ENCODE measurements around the gene LPP. TPM values are rescaled to one million over a fixed set of nuclear protein-coding genes. Genes with fewer than 3 reads are reported as not detected.

The LPP gene
- total RNA-seq, 4 donors from 2014 or later: 207 to 592 (median 406) TPM

DNA sequence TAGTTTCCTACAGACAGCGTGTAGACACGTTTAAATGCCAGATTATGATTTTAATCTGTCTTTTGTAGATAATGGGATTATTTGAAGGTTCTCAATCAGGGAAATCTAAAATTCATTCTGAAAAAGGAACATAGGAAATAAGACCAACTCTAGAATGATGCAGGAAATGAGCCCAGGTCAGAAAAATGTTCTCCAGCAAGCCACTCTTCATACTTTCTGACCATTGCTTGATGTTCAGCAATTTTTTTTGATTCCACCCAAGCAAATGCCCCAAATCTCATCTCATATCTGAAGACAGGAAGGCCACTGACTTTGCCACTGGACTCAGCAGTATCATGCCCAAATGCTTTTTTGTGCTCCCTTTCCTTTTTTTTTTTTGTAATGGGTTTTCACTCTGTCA lies 373.4 kb downstream of the LPP start:
- H3K36me3 ChIP-seq: peaks cover 0 to 18% (median 2%) of the 10 kb centered on the region in 4 donors
- H3K27ac ChIP-seq: no peak overlapping the region
- intact Hi-C loops (cut with DNase I; ENCODE audit: low total_unique reads): no loop called here
- no peaks in the 10 kb centered on the region for H3K4me1 ChIP-seq
- H3K4me3 ChIP-seq: no peak overlapping the region
- no peaks in the 10 kb centered on the region for H3K9me3 ChIP-seq
- in situ Hi-C loops (cut with MboI; ENCODE audit: low pct_ligation_motif_present in 1 of 4, low pct_unique_long_range_greater_than_20kb in 1 of 4, low sequenced_read_pairs in 3 of 4): no loop called here
- 88 to 92% methylated on average over 2 of the region's 2 CpGs for WGBS, 2 donors (ENCODE audit: low coverage in 1 of 2)
- no peak for DNase-seq
- no peaks in the 10 kb centered on the region for H3K27me3 ChIP-seq
- no peak for TF ChIP-seq POLR2A (IDR thresholded peaks at IDR 0.05)
- no peak for TF ChIP-seq POLR2AphosphoS5 (IDR thresholded peaks at IDR 0.05)
- no peak for TF ChIP-seq EP300 (IDR thresholded peaks at IDR 0.05; ENCODE audit: low read depth)
- TF ChIP-seq, protein P1, sequence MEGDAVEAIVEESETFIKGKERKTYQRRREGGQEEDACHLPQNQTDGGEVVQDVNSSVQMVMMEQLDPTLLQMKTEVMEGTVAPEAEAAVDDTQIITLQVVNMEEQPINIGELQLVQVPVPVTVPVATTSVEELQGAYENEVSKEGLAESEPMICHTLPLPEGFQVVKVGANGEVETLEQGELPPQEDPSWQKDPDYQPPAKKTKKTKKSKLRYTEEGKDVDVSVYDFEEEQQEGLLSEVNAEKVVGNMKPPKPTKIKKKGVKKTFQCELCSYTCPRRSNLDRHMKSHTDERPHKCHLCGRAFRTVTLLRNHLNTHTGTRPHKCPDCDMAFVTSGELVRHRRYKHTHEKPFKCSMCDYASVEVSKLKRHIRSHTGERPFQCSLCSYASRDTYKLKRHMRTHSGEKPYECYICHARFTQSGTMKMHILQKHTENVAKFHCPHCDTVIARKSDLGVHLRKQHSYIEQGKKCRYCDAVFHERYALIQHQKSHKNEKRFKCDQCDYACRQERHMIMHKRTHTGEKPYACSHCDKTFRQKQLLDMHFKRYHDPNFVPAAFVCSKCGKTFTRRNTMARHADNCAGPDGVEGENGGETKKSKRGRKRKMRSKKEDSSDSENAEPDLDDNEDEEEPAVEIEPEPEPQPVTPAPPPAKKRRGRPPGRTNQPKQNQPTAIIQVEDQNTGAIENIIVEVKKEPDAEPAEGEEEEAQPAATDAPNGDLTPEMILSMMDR (IDR thresholded peaks at IDR 0.05): no peak

DNA sequence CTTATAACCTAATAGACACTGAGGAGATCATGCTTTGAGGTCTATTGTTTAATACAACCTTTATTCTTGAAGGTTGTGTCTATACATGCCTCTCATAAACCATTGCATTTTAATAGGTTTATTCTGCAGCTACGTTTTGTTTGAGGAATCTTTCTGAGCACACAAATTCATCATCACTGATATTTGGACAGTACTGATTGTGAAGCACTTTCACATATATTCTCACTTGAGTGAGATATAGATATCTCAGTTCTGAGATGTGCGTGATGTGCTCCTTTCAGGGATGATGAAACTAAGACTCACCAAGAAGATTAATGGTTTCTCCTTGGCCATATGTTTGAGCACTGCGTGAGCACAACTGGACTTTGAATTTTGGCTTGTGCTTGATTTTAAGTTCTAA lies 374.4 kb downstream of the LPP start:
- WGBS, 2 donors (ENCODE audit: low coverage in 1 of 2): 78 to 83% methylated on average over 2 to 3 of the region's 3 CpGs
- in situ Hi-C loops (cut with MboI; ENCODE audit: low pct_ligation_motif_present in 1 of 4, low pct_unique_long_range_greater_than_20kb in 1 of 4, low sequenced_read_pairs in 3 of 4): no loop called here

DNA sequence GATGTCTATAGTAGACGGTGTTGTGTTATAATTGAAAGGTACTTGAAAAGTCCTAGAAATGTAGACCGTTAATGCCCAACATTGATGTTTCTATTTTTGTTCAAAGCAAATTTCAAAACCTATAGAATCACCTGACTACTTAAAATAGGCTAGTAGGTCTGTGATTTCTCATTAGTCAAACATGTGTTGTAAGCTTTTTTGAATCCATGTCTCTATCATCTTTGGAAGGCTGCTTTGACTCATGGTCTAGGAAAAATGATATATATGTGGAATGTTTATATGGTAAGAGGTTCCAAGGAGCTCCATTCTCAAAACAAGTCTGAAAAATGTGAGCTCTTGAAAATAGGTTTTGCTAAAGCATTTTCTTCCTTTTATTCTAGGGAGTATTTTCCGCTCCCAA lies 375.3 kb downstream of the LPP start:
- in situ Hi-C loops (cut with MboI; ENCODE audit: low pct_ligation_motif_present in 1 of 4, low pct_unique_long_range_greater_than_20kb in 1 of 4, low sequenced_read_pairs in 3 of 4) (no loop called here), intact Hi-C loops (cut with DNase I; ENCODE audit: low total_unique reads) (no loop called here)
- TF ChIP-seq POLR2A (IDR thresholded peaks at IDR 0.05) (no peak), EP300 (IDR thresholded peaks at IDR 0.05; ENCODE audit: low read depth) (no peak), POLR2AphosphoS5 (IDR thresholded peaks at IDR 0.05) (no peak)
- TF ChIP-seq, protein P1 (IDR thresholded peaks at IDR 0.05): no peak
- 79 to 88% methylated on average over 3 of the region's 3 CpGs for WGBS, 2 donors (ENCODE audit: low coverage in 1 of 2)
- H3K9me3 ChIP-seq: no peaks in the 10 kb centered on the region
- no peak overlapping the region for H3K27ac ChIP-seq
- peaks cover 0 to 18% (median 2%) of the 10 kb centered on the region in 4 donors for H3K36me3 ChIP-seq
- H3K4me3 ChIP-seq: no peak overlapping the region
- H3K27me3 ChIP-seq: no peaks in the 10 kb centered on the region
- peaks cover 0 to 9% (median 0%) of the 10 kb centered on the region in 4 donors for H3K4me1 ChIP-seq
- DNase-seq: no peak

More for the DNA sequence above, 374.4 kb downstream of the LPP start:
- Histone ChIP-seq H3K27me3 (no peaks in the 10 kb centered on the region), H3K36me3 (peaks cover 0 to 18% (median 2%) of the 10 kb centered on the region in 4 donors), H3K27ac (no peak overlapping the region), H3K9me3 (no peaks in the 10 kb centered on the region), H3K4me1 (peaks cover 0 to 6% (median 0%) of the 10 kb centered on the region in 4 donors), H3K4me3 (no peak overlapping the region)
- intact Hi-C loops (cut with DNase I; ENCODE audit: low total_unique reads): no loop called here
- TF ChIP-seq POLR2A (IDR thresholded peaks at IDR 0.05): no peak
- no peak for TF ChIP-seq POLR2AphosphoS5 (IDR thresholded peaks at IDR 0.05)
- TF ChIP-seq, protein P1 (IDR thresholded peaks at IDR 0.05): no peak
- TF ChIP-seq EP300 (IDR thresholded peaks at IDR 0.05; ENCODE audit: low read depth): no peak
- DNase-seq: no peak

DNA sequence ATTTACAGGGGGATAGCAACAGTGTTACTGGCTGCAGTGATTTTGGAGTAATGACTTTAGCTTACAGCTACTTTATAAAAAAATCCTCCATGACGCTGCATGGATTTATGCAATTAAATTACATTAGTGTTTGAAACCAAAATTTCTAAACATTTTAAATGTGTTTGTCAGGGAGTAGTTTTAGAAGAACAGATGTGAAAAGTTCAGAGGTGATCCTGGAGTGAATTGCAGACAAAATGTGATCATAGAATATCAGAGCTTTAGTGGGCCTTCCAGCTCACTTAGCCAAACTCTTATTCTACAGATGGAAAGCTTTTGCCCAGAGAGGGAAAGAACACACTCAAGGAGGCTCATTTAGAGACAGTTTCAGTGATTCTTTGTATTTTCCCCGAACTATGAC lies 376.3 kb downstream of the LPP start:
- DNase-seq: no peak
- peaks cover 0 to 15% (median 2%) of the 10 kb centered on the region in 4 donors for H3K36me3 ChIP-seq
- H3K4me3 ChIP-seq: no peak overlapping the region
- 83% methylated on average over 2 of the region's 2 CpGs for WGBS, 2 donors (ENCODE audit: low coverage in 1 of 2)
- no peak overlapping the region for H3K27ac ChIP-seq
- in situ Hi-C loops (cut with MboI; ENCODE audit: low pct_ligation_motif_present in 1 of 4, low pct_unique_long_range_greater_than_20kb in 1 of 4, low sequenced_read_pairs in 3 of 4): no loop called here
- intact Hi-C loops (cut with DNase I; ENCODE audit: low total_unique reads): no loop called here
- H3K27me3 ChIP-seq: no peaks in the 10 kb centered on the region
- TF ChIP-seq POLR2AphosphoS5 (IDR thresholded peaks at IDR 0.05) (no peak), POLR2A (IDR thresholded peaks at IDR 0.05) (no peak), EP300 (IDR thresholded peaks at IDR 0.05; ENCODE audit: low read depth) (no peak)
- TF ChIP-seq, protein P1 (IDR thresholded peaks at IDR 0.05): no peak
- peaks cover 0 to 9% (median 0%) of the 10 kb centered on the region in 4 donors for H3K4me1 ChIP-seq
- no peaks in the 10 kb centered on the region for H3K9me3 ChIP-seq
